HL-60 (cell line): ENCODE results near the gene CTSS.

Experiments
- DNase-seq, 2 experiments: peaks; one replicate each; pipeline ENCODE4 v3.0.0-alpha.2; 2010 to 2020; ENCODE audit warnings: low read depth in 1 of 2, low spot score in 1 of 2
- H3K27ac ChIP-seq: fragments of 250-450 bp; sonication (Bioruptor Pico); replicated peaks from 2 replicates; pipeline ENCODE4 v1.5.1; 2020; ENCODE audit warnings: mild to moderate bottlenecking, moderate library complexity
- H3K27me3 ChIP-seq: fragments of 250-450 bp; sonication (Bioruptor Pico); 2 replicates; pipeline ENCODE4 v1.5.1; 2021; ENCODE audit warnings: mild to moderate bottlenecking, moderate library complexity; ENCODE audit not compliant: insufficient read depth, poor library complexity, severe bottlenecking
- H3K4me3 ChIP-seq: replicated peaks from 2 replicates; pipeline ENCODE4 v1.5.1; 2011; ENCODE audit warnings: mild to moderate bottlenecking, control low read depth, low read length; ENCODE audit not compliant: insufficient read depth
- GABPA ChIP-seq: IDR thresholded peaks from 2 replicates; pipeline ENCODE4 v1.6.1; 2012; ENCODE audit warnings: low read depth
- POLR2AphosphoS5 ChIP-seq: IDR thresholded peaks from 2 replicates; pipeline ENCODE4 v1.6.1; 2012; ENCODE audit warnings: low read depth
- SPI1 ChIP-seq: IDR thresholded peaks from 2 replicates; pipeline ENCODE4 v1.6.1; 2012; ENCODE audit warnings: low read depth, mild to moderate bottlenecking, borderline replicate concordance
- TF ChIP-seq, protein P1 (sequence below): IDR thresholded peaks from one replicate; pipeline ENCODE4 v1.5.1; 2011; ENCODE audit warnings: low read length, control low read depth, inconsistent platforms; ENCODE audit not compliant: insufficient read depth
- TF ChIP-seq, protein P2 (sequence below): IDR thresholded peaks from 2 replicates; pipeline ENCODE4 v1.6.1; 2012; ENCODE audit warnings: low read depth; ENCODE audit not compliant: insufficient replicate concordance

Gene CTSS

GRCh38 chr1:150686275-150686674 is 79.3 kb downstream of the CTSS start:
- no peak overlapping the region for H3K4me3 ChIP-seq
- DNase-seq = no peak
- TF ChIP-seq, protein P1, sequence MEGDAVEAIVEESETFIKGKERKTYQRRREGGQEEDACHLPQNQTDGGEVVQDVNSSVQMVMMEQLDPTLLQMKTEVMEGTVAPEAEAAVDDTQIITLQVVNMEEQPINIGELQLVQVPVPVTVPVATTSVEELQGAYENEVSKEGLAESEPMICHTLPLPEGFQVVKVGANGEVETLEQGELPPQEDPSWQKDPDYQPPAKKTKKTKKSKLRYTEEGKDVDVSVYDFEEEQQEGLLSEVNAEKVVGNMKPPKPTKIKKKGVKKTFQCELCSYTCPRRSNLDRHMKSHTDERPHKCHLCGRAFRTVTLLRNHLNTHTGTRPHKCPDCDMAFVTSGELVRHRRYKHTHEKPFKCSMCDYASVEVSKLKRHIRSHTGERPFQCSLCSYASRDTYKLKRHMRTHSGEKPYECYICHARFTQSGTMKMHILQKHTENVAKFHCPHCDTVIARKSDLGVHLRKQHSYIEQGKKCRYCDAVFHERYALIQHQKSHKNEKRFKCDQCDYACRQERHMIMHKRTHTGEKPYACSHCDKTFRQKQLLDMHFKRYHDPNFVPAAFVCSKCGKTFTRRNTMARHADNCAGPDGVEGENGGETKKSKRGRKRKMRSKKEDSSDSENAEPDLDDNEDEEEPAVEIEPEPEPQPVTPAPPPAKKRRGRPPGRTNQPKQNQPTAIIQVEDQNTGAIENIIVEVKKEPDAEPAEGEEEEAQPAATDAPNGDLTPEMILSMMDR = no peak
- TF ChIP-seq POLR2AphosphoS5 (no peak), GABPA (no peak), SPI1 (no peak)
- TF ChIP-seq, protein P2, sequence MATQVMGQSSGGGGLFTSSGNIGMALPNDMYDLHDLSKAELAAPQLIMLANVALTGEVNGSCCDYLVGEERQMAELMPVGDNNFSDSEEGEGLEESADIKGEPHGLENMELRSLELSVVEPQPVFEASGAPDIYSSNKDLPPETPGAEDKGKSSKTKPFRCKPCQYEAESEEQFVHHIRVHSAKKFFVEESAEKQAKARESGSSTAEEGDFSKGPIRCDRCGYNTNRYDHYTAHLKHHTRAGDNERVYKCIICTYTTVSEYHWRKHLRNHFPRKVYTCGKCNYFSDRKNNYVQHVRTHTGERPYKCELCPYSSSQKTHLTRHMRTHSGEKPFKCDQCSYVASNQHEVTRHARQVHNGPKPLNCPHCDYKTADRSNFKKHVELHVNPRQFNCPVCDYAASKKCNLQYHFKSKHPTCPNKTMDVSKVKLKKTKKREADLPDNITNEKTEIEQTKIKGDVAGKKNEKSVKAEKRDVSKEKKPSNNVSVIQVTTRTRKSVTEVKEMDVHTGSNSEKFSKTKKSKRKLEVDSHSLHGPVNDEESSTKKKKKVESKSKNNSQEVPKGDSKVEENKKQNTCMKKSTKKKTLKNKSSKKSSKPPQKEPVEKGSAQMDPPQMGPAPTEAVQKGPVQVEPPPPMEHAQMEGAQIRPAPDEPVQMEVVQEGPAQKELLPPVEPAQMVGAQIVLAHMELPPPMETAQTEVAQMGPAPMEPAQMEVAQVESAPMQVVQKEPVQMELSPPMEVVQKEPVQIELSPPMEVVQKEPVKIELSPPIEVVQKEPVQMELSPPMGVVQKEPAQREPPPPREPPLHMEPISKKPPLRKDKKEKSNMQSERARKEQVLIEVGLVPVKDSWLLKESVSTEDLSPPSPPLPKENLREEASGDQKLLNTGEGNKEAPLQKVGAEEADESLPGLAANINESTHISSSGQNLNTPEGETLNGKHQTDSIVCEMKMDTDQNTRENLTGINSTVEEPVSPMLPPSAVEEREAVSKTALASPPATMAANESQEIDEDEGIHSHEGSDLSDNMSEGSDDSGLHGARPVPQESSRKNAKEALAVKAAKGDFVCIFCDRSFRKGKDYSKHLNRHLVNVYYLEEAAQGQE = no peak

GRCh38 chr1:150683914-150684313 is 81.7 kb downstream of the CTSS start:
- Histone ChIP-seq H3K27me3 (no peaks in the 10 kb centered on the region), H3K27ac (no peak overlapping the region), H3K4me3 (no peak overlapping the region)
- TF ChIP-seq, protein P2 = no peak
- TF ChIP-seq GABPA = no peak
- TF ChIP-seq SPI1 = no peak
- no peak for TF ChIP-seq POLR2AphosphoS5
- TF ChIP-seq, protein P1 = no peak
- DNase-seq = no peak

More at GRCh38 chr1:150686275-150686674, 79.3 kb downstream of the CTSS start:
- no peaks in the 10 kb centered on the region for H3K27me3 ChIP-seq
- no peak overlapping the region for H3K27ac ChIP-seq
